Measurements from ENCODE around the gene SEPTIN3.

DNA sequence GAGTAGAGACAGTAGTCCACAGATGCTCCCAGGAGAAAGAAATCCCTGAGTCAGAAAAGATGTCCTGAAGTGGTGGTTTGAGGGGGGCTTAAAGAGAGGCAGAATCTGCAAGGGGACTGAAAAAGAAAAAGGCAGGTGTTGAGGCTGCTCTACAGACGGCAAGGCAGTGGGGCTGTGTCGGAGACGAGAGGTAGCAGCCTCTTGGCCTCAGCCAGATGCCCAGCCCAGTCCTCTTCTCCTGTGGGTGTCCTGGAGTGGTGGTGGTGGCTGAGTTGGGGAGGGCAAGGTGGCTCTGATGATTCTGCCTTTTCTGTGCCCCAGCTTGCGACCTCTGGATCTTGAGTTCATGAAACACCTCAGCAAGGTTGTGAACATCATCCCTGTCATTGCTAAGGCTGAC is 20.0 kb downstream of the SEPTIN3 start:
- TF ChIP-seq, protein P1, sequence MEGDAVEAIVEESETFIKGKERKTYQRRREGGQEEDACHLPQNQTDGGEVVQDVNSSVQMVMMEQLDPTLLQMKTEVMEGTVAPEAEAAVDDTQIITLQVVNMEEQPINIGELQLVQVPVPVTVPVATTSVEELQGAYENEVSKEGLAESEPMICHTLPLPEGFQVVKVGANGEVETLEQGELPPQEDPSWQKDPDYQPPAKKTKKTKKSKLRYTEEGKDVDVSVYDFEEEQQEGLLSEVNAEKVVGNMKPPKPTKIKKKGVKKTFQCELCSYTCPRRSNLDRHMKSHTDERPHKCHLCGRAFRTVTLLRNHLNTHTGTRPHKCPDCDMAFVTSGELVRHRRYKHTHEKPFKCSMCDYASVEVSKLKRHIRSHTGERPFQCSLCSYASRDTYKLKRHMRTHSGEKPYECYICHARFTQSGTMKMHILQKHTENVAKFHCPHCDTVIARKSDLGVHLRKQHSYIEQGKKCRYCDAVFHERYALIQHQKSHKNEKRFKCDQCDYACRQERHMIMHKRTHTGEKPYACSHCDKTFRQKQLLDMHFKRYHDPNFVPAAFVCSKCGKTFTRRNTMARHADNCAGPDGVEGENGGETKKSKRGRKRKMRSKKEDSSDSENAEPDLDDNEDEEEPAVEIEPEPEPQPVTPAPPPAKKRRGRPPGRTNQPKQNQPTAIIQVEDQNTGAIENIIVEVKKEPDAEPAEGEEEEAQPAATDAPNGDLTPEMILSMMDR (IDR thresholded peaks at IDR 0.05; ENCODE audit: poor library complexity, severe bottlenecking), result no peak
- TF ChIP-seq POLR2AphosphoS5 (IDR thresholded peaks at IDR 0.05) (no peak), TAF1 (IDR thresholded peaks at IDR 0.05; ENCODE audit: low read depth) (no peak), EP300 (conservative IDR thresholded peaks at IDR 0.05; ENCODE audit: poor library complexity, severe bottlenecking) (no peak)
- TF ChIP-seq, protein P2, sequence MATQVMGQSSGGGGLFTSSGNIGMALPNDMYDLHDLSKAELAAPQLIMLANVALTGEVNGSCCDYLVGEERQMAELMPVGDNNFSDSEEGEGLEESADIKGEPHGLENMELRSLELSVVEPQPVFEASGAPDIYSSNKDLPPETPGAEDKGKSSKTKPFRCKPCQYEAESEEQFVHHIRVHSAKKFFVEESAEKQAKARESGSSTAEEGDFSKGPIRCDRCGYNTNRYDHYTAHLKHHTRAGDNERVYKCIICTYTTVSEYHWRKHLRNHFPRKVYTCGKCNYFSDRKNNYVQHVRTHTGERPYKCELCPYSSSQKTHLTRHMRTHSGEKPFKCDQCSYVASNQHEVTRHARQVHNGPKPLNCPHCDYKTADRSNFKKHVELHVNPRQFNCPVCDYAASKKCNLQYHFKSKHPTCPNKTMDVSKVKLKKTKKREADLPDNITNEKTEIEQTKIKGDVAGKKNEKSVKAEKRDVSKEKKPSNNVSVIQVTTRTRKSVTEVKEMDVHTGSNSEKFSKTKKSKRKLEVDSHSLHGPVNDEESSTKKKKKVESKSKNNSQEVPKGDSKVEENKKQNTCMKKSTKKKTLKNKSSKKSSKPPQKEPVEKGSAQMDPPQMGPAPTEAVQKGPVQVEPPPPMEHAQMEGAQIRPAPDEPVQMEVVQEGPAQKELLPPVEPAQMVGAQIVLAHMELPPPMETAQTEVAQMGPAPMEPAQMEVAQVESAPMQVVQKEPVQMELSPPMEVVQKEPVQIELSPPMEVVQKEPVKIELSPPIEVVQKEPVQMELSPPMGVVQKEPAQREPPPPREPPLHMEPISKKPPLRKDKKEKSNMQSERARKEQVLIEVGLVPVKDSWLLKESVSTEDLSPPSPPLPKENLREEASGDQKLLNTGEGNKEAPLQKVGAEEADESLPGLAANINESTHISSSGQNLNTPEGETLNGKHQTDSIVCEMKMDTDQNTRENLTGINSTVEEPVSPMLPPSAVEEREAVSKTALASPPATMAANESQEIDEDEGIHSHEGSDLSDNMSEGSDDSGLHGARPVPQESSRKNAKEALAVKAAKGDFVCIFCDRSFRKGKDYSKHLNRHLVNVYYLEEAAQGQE (IDR thresholded peaks at IDR 0.05; ENCODE audit: borderline replicate concordance), result no peak
